IMR-90 (cell line): ENCODE data around the gene DNAH17. TPM values are rescaled to one million over a fixed set of nuclear protein-coding genes. Genes with fewer than 3 reads are reported as not detected.

ENCODE experiments used
- ATAC-seq: fragments of 200-7000 bp; cut with Tn5 transposase; 2 replicates; pipeline ENCODE4 v1.9.1; 2020; ENCODE audit warnings: low read depth, mild to moderate bottlenecking, moderate library complexity
- BruUV-seq: library from RNA; stranded (reverse); fragments of 400-500 nt; replicated peaks from 2 replicates; lab custom pipeline; 2021; lab: Mats Ljungman, UMichigan
- CTCF ChIA-PET: fragments of 300-600 bp; formaldehyde crosslinking; extraction: SDS; loops from one replicate; lab custom pipeline; 2021; ENCODE audit warnings: antibody characterized with exemption; lab: Yijun Ruan, JAX
- POLR2A ChIA-PET: fragments of 300-600 bp; sonication (Branson Sonifier 250); formaldehyde crosslinking; loops from one replicate; lab custom pipeline; 2022; ENCODE audit warnings: antibody characterized with exemption; ENCODE audit not compliant: unreplicated experiment; lab: Charles Lee
- DNase-seq: peaks from one replicate; pipeline ENCODE4 v3.0.0; 2013
- H2AFZ ChIP-seq: replicated peaks from 2 replicates; pipeline ENCODE3; 2013; ENCODE audit warnings: low read length, mild to moderate bottlenecking; ENCODE audit not compliant: poor library complexity
- H2AK5ac ChIP-seq: 2 replicates; pipeline ENCODE4 v1.6.1; 2013; ENCODE audit warnings: low read depth, low read length, inconsistent platforms
- H2AK9ac ChIP-seq: replicated peaks from 2 replicates; pipeline ENCODE3; 2013; ENCODE audit warnings: mild to moderate bottlenecking, low read depth, low read length, moderate library complexity; ENCODE audit not compliant: poor library complexity
- H2BK120ac ChIP-seq: 2 replicates; pipeline ENCODE4 v1.6.1; 2013; ENCODE audit warnings: low read depth, low read length, inconsistent platforms
- H2BK15ac ChIP-seq: 3 replicates; pipeline ENCODE4 v1.6.1; 2013; ENCODE audit warnings: low read depth, low read length, inconsistent platforms
- H2BK20ac ChIP-seq: 2 replicates; pipeline ENCODE4 v1.6.1; 2013; ENCODE audit warnings: low read depth, mild to moderate bottlenecking, inconsistent platforms, low read length, moderate library complexity
- H2BK5ac ChIP-seq: 2 replicates; pipeline ENCODE4 v1.6.1; 2013; ENCODE audit warnings: mild to moderate bottlenecking, low read depth, low read length, inconsistent platforms; ENCODE audit not compliant: poor library complexity, severe bottlenecking
- H3K14ac ChIP-seq: replicated peaks from 2 replicates; pipeline ENCODE4 v1.6.1; 2013; ENCODE audit warnings: low read depth, low read length, inconsistent platforms
- H3K18ac ChIP-seq: 2 replicates; pipeline ENCODE4 v1.6.1; 2013; ENCODE audit warnings: low read depth, low read length, control low read depth
- H3K23ac ChIP-seq: 2 replicates; pipeline ENCODE4 v1.6.1; 2013; ENCODE audit warnings: low read depth, low read length, inconsistent platforms
- H3K27ac ChIP-seq: 2 replicates; pipeline ENCODE4 v1.5.1; 2013; ENCODE audit warnings: mild to moderate bottlenecking, control low read depth, low read length; ENCODE audit not compliant: insufficient read depth
- H3K27me3 ChIP-seq: 2 replicates; pipeline ENCODE4 v1.6.1; 2013; ENCODE audit warnings: low read length; ENCODE audit not compliant: control insufficient read depth, insufficient read depth
- H3K36me3 ChIP-seq: 2 replicates; pipeline ENCODE4 v1.6.1; 2013; ENCODE audit warnings: low read length, mixed read lengths; ENCODE audit not compliant: control insufficient read depth, insufficient read depth
- H3K4ac ChIP-seq: 2 replicates; pipeline ENCODE4 v1.6.1; 2013; ENCODE audit warnings: low read depth, low read length, inconsistent platforms
- H3K4me1 ChIP-seq: 2 replicates; pipeline ENCODE4 v1.6.1; 2013; ENCODE audit warnings: low read length, mixed read lengths; ENCODE audit not compliant: control insufficient read depth, insufficient read depth
- H3K4me2 ChIP-seq: 2 replicates; pipeline ENCODE4 v1.6.1; 2013; ENCODE audit warnings: low read depth, mild to moderate bottlenecking, control low read depth, low read length, moderate library complexity
- H3K4me3 ChIP-seq: 2 replicates; pipeline ENCODE4 v1.5.1; 2013; ENCODE audit warnings: low read depth, mild to moderate bottlenecking, control low read depth, low read length, moderate library complexity; ENCODE audit not compliant: insufficient read depth
- H3K56ac ChIP-seq: 2 replicates; pipeline ENCODE4 v1.6.1; 2013; ENCODE audit warnings: low read length, inconsistent platforms; ENCODE audit not compliant: insufficient read depth; ENCODE audit errors: extremely low read depth
- H3K79me1 ChIP-seq, 2 experiments: 2 replicates each; pipeline ENCODE4 v1.6.1; 2013; ENCODE audit warnings: low read length in 2 of 2, inconsistent platforms in 1 of 2, low read depth in 1 of 2
- H3K9ac ChIP-seq: 2 replicates; pipeline ENCODE4 v1.6.1; 2013; ENCODE audit warnings: low read depth, low read length, control low read depth
- H3K9me1 ChIP-seq: 2 replicates; pipeline ENCODE4 v1.6.1; 2013; ENCODE audit warnings: low read length, inconsistent platforms; ENCODE audit not compliant: insufficient read depth
- H3K9me3 ChIP-seq: 2 replicates; pipeline ENCODE4 v1.6.1; 2013; ENCODE audit warnings: low read length; ENCODE audit not compliant: control insufficient read depth, insufficient read depth
- H4K20me1 ChIP-seq: 2 replicates; pipeline ENCODE4 v1.6.1; 2013; ENCODE audit warnings: low read length, inconsistent platforms; ENCODE audit not compliant: insufficient read depth
- H4K5ac ChIP-seq: 2 replicates; pipeline ENCODE4 v1.6.1; 2013; ENCODE audit warnings: mild to moderate bottlenecking, low read depth, low read length, control low read depth
- H4K8ac ChIP-seq, 2 experiments: 2 replicates each; pipeline ENCODE4 v1.6.1; 2013; ENCODE audit warnings: low read depth in 2 of 2, low read length in 2 of 2, control low read depth in 1 of 2, inconsistent platforms in 1 of 2
- H4K91ac ChIP-seq: 2 replicates; pipeline ENCODE4 v1.6.1; 2013; ENCODE audit warnings: low read depth, low read length, inconsistent platforms; ENCODE audit not compliant: insufficient read depth
- ELK1 ChIP-seq: fragments of 150-350 bp; IDR thresholded peaks from 2 replicates; pipeline ENCODE4 v1.6.1; 2016; ENCODE audit warnings: low read depth, mild to moderate bottlenecking, low read length, moderate library complexity, borderline replicate concordance
- MAZ ChIP-seq: IDR thresholded peaks from 2 replicates; pipeline ENCODE4 v1.6.1; 2012; ENCODE audit warnings: low read depth, mild to moderate bottlenecking, low read length, improper control_type of control experiment, moderate library complexity, borderline replicate concordance
- MXI1 ChIP-seq: IDR thresholded peaks from 2 replicates; pipeline ENCODE4 v1.6.1; 2012; ENCODE audit warnings: low read depth, mild to moderate bottlenecking, low read length, moderate library complexity, borderline replicate concordance
- NFE2L2 ChIP-seq: fragments of 150-350 bp; IDR thresholded peaks from 2 replicates; pipeline ENCODE4 v1.6.1; 2016; ENCODE audit warnings: low read depth, mild to moderate bottlenecking, low read length
- POLR2A ChIP-seq: IDR thresholded peaks from 2 replicates; pipeline ENCODE4 v1.6.1; 2012; ENCODE audit warnings: mild to moderate bottlenecking, low read depth, low read length
- RAD21 ChIP-seq: IDR thresholded peaks from 2 replicates; pipeline ENCODE4 v1.6.1; 2012; ENCODE audit warnings: low read length, improper control_type of control experiment
- SMC3 ChIP-seq: fragments of 150-350 bp; IDR thresholded peaks from 2 replicates; pipeline ENCODE4 v1.6.1; 2016; ENCODE audit warnings: low read depth, mild to moderate bottlenecking, antibody characterized with exemption, low read length, moderate library complexity
- USF2 ChIP-seq: fragments of 150-350 bp; IDR thresholded peaks from 2 replicates; pipeline ENCODE4 v1.6.1; 2017; ENCODE audit warnings: mild to moderate bottlenecking, antibody characterized with exemption, low read length, low read depth
- WGBS, 2 experiments: methylation state at CpG; one replicate each; pipeline versions ENCODE4 v1.1.5 to v1.1.7; 2013; ENCODE audit warnings: missing lambda C conversion rate in 2 of 2; ENCODE audit not compliant: insufficient read length in 1 of 2; ENCODE audit errors: extremely low coverage in 2 of 2; 5-methylcytosine and 5-hydroxymethylcytosine counted together
- dilution Hi-C: fragments of 300-500 bp; cut with HindIII; formaldehyde crosslinking; loops from one replicate; pipeline ENCODE4 v1.14.3; 2018; ENCODE audit warnings: low sequenced_read_pairs; ENCODE audit not compliant: unreplicated experiment
- in situ Hi-C: fragments of 300-500 bp; cut with MboI; formaldehyde crosslinking; loops from 3 replicates; pipeline ENCODE4 v1.14.3; 2019; ENCODE audit warnings: low sequenced_read_pairs, inconsistent platforms, mixed read lengths
- intact Hi-C: fragments of 100-400 bp; cut with micrococcal nuclease; formaldehyde crosslinking; loops from 2 replicates; pipeline ENCODE4 v1.10.0; 2022
- polyA plus RNA-seq, 3 experiments: library from polyadenylated mRNA; depleted of rRNA; stranded (reverse); fragments of >200 nt; gene quantifications; 2 replicates each; pipeline ENCODE4 v1.2.3, GENCODE V29; 2012; ENCODE audit warnings: low replicate concordance in 1 of 3
- total RNA-seq: library from RNA; depleted of rRNA; stranded (reverse); fragments of >200 nt; gene quantifications from 2 replicates; pipeline ENCODE4 v1.2.3, GENCODE V29; 2012
- TF ChIP-seq, protein P1 (sequence below): conservative IDR thresholded peaks from 2 replicates; pipeline ENCODE4 v1.5.1; 2012; ENCODE audit warnings: mild to moderate bottlenecking, low read depth, low read length, improper control_type of control experiment

The DNAH17 gene
- total and polyA plus RNA-seq, 2 of the 4 experiments (the other 2 are of a cell fraction) = not detected

- no TSS peak for BruUV-seq
- no peak overlapping the region for H4K91ac ChIP-seq
- H3K4me3 ChIP-seq = no peak overlapping the region
- CTCF ChIA-PET = interaction anchor here (0.5 to 1.5 kb wide), 7 partner anchors 18 to 364 kb away, joined by 3 to 13 read pairs (median 4); no protein-coding TSS in a partner anchor
- dilution Hi-C loops (no loop called here), in situ Hi-C loops (loop anchor here (5.0 to 25.0 kb wide), 2 partner anchors 210 to 465 kb away; no protein-coding TSS in a partner anchor), intact Hi-C loops (loop anchor here (1.0 to 10.0 kb wide), 4 partner anchors 211 to 328 kb away; no protein-coding TSS in a partner anchor)
- POLR2A ChIA-PET = interaction anchor here (0.6 kb wide), 1 partner anchor 341 kb away, joined by 3 read pairs; no protein-coding TSS in a partner anchor
- ATAC-seq = peak; percentile 96
- no peak overlapping the region for H2BK120ac ChIP-seq
- H3K27me3 ChIP-seq = peaks cover 9% of the 10 kb centered on the region; the same call in 1 of the 2 replicates
- no peak overlapping the region for H2BK15ac ChIP-seq
- H3K36me3 ChIP-seq = no peaks in the 10 kb centered on the region
- H4K20me1 ChIP-seq = no peaks in the 10 kb centered on the region
- H2BK5ac ChIP-seq = no peak overlapping the region
- no peak overlapping the region for H3K27ac ChIP-seq
- H2AK9ac ChIP-seq = peak overlapping the region; percentile 72
- no peaks in the 10 kb centered on the region for H3K9me3 ChIP-seq
- H4K5ac ChIP-seq = no peak overlapping the region
- peak overlapping the region; percentile 28 for H2AFZ ChIP-seq
- WGBS, 2 experiments = 9% methylated on average over 6 of the region's 10 CpGs; no CpG with 5 or more reads in 1 of the 2 experiments
- H3K14ac ChIP-seq = no peak overlapping the region
- no peaks in the 10 kb centered on the region for H3K4me1 ChIP-seq
- no peak overlapping the region for H3K56ac ChIP-seq
- H3K23ac ChIP-seq = no peak overlapping the region
- no peak overlapping the region for H2BK20ac ChIP-seq
- no peak overlapping the region for H4K8ac ChIP-seq
- H3K4ac ChIP-seq = no peak overlapping the region
- TF ChIP-seq USF2 (no peak), ELK1 (no peak), MAZ (peak; percentile 39; the same call in 1 of the 2 replicates), MXI1 (no peak), POLR2A (0 out of 2 replicates have a peak, but pooled peaks have one; percentile 28), RAD21 (peak; percentile 98), SMC3 (peak; percentile 93), NFE2L2 (no peak)
- TF ChIP-seq, protein P1, sequence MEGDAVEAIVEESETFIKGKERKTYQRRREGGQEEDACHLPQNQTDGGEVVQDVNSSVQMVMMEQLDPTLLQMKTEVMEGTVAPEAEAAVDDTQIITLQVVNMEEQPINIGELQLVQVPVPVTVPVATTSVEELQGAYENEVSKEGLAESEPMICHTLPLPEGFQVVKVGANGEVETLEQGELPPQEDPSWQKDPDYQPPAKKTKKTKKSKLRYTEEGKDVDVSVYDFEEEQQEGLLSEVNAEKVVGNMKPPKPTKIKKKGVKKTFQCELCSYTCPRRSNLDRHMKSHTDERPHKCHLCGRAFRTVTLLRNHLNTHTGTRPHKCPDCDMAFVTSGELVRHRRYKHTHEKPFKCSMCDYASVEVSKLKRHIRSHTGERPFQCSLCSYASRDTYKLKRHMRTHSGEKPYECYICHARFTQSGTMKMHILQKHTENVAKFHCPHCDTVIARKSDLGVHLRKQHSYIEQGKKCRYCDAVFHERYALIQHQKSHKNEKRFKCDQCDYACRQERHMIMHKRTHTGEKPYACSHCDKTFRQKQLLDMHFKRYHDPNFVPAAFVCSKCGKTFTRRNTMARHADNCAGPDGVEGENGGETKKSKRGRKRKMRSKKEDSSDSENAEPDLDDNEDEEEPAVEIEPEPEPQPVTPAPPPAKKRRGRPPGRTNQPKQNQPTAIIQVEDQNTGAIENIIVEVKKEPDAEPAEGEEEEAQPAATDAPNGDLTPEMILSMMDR = peak; percentile 92
- H3K79me1 ChIP-seq = no peaks in the 10 kb centered on the region
- no peak overlapping the region for H3K9ac ChIP-seq
- peak; percentile 72 for DNase-seq
- H3K9me1 ChIP-seq = no peaks in the 10 kb centered on the region
- no peak overlapping the region for H3K18ac ChIP-seq
- H3K4me2 ChIP-seq = no peak overlapping the region
- H2AK5ac ChIP-seq = peak overlapping the region; percentile 45
These were observed 80.1 kb downstream of the DNAH17 start for GRCh38 chr17:78497115-78497540.
